NCI-H2171 treated with DMSO at 0.1 percent for 48 hours (cell line): ENCODE results near the gene TMEM126A.
"Not testable (repeated sequence)": the region's sequence is repeated elsewhere in the genome, so short reads cannot be mapped to it uniquely, and the experiment has no call there.

Experiments used
- DNase-seq: peaks from one replicate; lab custom pipeline; 2025; lab: John Stamatoyannopoulos, UW

Gene TMEM126A

DNA sequence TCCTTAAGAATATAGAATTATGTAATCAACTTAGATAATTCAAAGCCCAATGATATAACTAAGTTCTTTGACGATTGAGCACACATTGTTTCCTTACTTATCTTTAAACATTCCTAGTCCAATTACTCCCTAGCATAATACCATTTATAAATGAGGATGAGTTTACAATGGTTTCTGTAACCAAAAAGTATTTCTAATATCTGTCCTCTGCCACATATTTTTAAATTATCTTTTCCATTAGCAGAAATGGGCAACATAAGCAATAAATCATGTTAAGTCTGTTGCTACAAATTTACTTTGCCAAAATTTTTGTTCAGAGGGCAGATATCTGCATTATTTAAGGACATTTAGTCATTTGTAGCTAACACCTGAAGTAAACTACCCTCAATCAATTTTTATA lies 10.4 kb downstream of the TMEM126A start:
- DNase-seq: no peak

DNA sequence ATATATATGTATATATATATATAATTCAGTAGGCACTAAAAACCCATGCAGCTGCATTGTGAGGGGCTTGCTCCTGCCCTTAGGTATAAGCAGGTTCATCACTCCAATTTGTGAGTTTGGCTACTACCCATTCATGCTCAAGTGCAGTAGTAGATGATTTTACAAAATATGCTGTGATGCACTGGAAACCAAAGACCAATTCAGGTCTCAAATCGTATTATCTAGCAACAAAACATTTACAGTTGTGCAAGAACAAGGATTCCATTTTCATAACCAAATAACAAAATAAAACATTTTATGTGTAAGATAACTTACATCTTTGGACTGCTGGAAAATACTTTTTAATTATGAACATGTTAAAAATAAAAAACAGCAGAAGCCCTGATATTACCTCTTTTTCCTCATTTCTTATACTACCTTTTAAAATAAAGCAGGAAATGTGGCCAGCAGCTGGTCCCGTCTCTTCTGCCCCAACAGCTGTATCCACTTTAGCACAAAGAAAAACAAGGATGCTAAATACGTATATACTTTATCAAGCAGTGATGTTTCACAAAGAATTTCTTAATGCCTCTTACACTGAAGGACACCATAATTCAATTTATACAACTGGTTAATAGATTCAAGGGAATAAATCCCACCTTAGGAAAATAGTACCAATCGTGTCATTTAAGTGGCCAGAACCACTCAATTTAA lies 14.4 kb downstream of the TMEM126A start:
- DNase-seq: no peak

DNA sequence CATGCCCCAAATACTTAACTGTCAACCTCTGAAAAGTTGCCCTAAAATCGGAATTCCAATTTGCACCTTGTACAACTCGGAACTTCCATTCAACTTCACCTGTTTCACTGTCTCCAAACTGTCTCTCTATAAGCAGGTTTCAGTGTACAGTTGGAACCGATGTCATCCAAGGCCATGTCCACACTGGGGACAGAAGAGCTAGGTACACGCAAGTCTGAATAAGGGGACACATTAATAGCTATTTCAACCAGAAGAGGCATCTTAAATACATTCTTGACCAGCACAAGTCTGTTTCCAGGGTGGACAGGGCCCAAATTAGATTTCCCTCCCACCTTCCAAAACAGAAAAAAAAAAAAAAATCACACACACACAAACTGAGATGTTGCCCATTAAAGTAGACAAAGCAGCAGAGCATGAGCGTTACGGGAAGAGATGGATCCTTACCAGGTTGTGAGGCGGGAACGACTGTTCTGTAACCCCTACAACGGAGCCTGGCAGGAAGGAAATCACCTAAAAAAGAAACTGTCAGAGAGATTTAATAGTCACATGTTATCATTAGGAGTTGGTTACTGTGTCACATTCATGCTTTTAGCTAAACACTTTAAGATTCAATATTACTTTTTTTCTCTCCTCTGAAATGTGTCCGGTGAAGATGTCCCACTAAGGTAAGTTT lies 15.4 kb downstream of the TMEM126A start:
- DNase-seq: peak; percentile 49

DNA sequence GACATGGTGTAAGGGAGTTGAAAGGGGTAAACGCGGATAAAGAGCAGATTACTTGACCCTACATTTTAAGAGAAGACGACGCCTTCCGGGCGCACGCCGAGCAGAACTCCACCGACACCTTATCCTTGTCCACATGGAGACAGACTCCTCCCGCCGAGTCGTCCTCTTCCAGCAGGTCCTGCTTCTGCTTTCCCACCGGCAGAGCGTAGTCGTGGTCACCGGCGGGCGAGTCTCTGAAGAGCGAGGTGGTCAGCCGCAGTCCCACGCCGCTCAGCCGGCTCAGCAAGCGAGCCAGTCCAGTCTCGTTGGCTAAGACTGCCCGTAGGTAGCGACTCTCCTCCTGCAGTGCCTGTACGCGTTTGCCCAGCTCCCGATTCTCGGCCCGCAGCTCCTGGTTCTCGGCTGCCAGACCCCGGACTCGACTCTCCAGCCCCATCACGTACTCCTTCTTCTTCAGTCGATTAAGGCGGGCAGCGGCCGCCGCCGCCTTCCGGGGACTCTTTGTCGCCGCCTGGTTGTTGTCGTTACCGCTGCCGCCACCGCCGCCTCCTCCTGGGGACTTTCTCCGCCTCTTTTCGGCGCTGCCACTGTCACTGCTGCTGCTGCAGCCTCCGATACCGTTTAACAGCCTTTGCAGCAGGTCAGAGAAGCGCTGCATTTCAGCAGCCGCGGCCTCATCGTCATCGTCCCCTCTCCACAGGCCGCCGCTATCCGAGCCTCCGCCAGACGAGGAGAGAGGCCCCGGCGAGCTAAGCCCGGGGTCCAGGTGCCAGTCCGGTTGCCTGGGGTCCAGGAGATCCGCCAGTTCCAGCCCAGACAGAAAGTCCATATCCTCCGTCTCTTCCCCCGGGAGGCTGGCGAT lies 16.2 kb downstream of the TMEM126A start:
- peak; percentile 93 for DNase-seq

DNA sequence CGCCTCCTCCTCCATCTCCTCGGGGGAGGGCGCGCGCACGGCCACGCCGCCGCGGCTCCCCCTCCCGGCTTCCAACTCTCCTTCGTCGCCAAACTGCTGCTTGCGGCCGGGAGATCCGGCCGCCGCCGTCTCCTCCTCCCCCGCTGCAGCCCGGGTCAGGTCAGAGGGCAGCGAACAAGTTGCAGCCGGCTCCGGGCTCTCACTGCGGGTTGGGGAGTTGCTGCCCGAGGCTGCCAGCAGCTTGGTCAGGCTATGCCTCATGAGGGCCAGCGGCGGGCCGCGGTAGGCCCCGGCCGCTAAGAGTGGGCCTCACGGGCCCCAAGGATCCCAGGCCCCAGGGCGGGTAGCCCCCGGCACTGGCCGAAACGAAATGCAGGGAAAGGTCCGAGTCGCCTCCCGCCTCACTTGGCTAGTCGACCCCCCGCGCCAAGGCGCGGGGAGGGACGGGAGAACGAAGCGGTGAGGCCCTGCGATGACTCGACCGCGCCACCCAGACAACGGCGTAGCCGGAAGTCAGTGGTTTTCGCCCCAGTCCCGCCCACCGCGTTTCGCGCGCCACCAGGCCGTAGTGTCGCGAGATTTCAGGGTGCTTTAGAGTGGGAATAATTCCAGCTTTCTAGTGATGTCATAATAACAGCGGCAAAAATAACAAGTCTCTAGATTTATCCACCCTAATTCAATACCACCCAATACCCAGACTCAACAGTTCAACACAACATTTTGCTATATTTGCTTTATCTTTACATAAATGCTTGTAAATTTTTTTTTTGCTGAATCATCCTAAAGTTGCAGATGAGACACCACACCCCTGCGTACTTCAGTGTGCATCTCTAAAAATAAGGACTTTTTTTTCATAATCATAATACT lies 17.1 kb downstream of the TMEM126A start, which contains the start of gene CREBZF:
CREBZF (minus strand) TSS at position 515 of the 867 bp plus-strand sequence; CDS start at position 261, 254 bp downstream.
- DNase-seq: peak; percentile 100

DNA sequence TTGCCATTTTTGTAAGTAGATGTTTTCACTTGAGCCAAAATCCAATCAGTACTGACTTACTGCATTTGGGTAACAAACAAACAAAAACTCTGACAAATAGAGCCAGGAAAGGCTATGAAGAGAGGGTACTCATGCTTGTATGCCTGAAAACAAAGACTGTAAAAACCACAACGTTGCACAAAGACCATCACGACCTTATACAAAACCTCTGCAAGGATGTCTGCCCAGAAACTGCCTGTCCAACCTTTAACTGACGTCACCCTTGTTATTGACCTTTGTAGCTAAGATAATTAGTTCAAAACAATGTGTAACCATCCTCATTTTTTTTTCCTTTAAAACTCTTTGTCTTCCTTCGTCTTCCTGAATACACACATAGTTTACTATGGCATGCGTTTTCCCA lies 18.0 kb downstream of the TMEM126A start:
- DNase-seq: no peak

DNA sequence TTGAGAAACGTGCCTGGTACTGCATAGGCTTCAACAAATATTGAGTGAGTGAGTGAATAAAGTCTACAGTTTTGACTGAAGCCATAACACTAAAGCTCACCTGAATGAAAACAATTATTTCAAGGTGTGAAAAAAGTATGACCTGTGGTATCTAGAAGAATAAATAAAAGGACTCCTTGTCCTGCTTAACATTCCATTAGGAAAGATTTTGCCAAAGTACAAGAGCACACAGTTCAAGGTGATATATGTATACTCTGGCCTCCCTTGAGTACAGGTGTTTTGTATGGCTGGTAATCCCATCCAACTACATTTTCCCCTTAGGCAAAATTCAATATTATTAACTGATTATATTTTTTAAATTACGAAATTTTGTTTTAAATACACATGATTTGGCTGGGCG lies 18.9 kb downstream of the TMEM126A start:
- DNase-seq: no peak

DNA sequence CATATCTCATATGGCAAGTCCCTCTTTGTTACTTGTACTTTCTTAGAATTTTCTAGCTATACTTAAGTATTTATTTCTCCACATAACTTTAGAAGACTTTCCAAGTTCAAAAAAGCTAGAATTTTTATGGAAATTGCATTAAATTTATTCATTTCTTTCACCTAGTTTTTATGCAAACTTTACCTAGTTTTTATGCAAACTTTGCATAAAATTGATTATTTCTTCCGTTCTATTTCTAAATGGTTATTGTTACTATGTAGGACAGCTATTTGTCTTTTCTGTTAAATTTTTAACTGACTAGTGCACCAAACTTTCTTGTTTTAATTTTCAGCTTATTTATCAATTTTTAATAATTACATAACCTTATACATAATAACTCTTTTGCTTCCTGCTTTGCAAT lies 20.4 kb downstream of the TMEM126A start:
- no peak for DNase-seq

DNA sequence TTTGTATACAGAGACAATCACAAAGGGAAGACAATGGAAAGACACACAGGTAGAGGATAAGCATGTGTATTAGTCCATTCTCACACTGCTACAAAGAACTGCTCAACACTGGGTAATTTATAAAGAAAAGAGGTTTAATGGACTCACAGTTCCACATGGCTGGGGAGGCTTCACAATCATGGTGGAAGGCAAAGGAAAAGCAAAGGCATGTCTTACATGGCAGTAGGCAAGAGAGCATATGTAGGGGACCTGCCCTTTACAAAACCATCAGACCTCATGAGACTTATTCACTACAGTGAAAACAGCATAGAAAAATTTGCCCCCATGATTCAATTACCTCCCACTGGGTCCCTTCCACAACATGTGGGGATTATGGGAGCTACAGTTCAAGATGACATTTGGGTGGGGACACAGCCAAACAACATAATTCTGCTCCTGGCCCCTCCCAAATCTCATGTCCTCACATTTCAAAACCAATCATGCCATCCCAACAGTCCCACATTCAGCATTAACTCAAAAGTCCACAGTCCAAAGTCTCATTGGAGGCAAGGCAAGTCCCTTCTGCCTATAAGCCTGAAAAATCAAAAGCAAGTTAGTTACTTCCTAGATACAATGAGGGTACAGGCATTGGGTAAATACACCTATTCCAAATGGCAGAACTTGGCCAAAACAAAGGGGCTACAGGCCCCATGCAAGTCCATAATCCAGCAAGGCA lies 23.3 kb downstream of the TMEM126A start:
- not testable (repeated sequence) for DNase-seq

DNA sequence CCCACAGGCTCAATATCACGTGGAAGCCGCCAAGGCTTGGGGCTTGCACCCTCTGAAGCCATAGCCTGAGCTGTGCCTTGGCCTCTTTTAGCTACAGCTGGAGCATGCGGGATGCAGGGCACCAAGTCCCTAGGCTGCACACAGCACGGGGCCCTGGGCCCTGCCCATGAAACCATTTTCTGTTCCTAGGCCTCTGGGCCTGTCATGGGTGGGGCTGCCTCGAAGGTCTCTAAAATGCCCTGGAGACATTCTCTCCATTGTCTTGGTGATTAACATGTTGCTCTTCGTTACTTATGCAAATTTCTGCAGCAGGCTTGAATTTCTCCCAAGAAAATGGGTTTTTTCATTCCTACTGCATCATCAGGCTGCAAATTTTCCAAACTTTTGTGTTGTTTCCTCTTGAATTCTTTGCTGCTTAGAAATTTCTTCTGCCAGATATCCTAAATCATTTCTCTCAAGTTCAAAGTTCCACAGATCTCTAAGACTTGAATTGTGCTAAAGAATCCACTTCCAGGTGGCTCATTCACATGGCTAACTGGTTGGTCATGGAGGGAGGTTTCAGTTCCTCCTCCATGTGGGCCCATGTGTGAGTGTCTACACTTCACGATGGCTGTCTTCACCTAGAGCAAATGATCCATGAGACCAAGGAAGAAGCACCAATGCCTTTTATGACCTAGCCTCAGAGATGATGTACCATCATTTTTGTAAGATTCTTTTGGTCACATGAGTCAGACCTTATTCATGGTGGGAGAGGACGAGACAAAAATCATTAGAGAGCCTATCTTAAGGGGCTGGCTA lies 24.5 kb downstream of the TMEM126A start:
- no peak for DNase-seq

DNA sequence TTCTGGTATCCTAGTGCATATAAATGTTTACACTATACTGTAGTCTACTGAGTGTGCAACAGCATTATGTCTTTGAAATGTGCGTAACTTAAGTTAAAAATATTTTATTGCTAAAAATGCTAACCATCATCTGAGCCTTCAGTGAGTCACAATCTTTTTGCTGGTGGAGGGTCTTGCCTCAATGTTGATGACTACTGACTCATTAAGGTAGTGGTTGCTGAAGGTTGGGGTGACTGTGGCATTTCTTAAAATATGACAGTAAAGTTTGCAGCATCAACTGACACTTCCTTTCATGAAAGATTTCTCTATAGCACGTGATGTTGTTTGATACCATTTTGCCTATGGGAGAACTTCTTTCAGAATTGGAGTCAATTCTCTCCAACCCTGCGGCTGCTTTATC lies 25.6 kb downstream of the TMEM126A start:
- no peak for DNase-seq

DNA sequence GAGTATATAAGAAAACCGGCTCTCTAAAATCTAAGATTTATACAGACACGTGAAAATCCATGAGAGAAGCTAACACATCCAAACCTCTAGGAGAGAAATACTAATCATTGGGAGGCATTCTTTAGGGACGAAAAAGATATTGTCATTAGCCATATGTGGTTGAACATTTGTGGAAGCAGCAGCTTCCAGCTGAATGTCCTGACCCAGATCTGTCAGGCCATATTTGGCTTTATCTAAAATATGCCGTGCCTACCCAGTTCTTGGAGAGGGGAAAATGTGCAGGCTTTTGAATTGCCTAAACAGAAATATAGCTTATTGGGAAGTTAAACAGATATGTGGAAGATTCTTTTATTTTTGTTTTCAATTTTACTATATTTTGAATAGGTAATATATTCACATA lies 31.8 kb downstream of the TMEM126A start:
- no peak for DNase-seq

DNA sequence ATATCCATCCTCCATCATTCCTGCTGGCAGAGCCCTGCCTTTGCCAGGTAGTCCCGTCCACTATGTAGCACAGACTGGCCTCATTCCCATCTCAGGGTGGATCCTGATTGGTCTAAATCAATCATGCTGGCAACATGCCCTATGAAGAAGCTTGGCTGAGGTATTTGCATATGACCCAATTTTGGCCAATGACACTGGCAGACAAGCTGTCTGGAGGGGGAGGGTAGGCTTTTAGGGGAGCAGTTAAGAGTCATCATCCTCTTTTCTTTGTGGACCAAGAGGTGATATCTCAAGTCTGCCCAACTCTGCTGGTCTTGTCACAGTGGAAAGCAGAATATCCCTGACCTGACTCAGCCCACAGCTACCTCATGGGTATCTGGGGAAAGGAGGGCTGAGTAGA lies 33.1 kb downstream of the TMEM126A start:
- DNase-seq: no peak

DNA sequence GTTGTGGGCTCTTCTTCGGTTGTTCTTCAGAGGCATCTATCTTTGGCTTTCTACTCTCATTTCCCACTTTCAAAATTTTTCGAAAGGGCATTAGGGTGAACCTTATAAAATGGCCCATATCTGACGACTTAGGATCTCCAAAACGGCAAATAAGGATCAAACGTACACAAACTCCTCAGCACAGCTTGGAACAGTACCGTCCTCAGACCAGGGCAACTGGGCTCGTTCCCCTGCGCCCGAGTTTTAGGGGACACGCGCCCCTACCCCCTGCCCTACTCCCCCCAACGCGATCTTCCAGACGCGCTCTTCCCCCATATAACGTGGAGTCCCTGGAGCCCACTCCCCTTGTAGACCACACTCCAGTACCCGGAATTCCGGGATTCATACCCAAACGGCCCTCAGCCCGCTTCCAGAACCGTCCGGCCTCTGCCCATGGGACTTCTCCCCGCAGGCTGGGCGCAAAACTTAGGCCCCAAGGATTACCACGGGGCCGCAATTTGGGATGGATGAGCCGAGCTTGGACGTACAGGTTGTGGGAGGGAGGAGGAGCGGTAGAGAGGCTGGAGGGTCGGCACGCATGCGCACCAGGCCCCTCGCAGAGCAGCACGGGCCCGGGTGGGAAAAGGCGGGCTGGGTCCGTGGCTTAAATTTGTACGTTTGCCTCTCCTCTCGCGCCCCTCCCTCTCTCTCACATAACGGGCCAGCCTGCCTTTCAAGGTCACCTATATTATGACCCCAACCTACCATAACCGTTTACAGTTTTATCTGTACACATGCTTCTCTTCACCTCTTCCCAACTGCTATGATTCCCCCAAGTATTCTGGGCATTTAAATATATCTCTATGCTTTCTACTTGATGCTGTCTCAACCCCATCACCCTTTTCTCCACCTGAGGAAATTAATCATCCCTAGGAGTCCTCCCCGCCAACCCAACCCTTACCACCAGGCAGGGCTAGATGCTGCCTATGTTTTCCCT lies 34.9 kb downstream of the TMEM126A start:
- DNase-seq: peak; percentile 84

DNA sequence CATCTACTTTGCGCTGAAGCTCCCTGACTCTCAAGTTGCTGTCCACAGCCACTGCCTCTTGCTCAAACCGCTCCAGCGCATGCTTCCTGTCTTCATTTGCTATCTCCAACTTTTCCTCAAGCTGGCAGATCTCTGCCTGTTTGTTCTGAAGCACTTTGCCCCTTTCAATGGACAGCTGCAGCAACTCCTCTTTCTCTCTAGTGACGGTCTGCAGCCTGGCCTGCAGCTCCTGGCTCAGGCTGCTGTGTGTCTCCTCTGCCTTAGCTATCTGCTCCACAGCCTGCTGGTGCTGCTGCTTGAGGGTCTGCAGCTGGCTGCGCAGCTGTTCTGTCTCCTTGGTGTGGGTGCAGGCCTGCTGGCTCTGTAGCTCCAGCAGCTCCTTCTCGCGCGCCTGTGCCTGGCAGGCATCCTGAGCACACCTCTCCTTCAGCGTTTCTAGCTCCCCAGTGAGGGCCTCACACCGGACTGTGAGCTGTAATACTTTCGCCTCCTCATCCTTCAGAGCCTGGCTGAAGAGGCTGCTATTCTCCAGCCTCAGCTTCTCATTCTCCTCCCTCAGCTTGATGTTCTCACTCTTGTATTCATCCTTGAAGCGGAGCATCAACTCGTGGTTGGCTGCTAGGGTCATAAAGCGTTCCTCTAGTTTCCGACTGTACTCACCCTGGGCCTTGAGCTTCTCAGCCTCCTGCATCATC lies 37.5 kb downstream of the TMEM126A start:
- DNase-seq: peak; percentile 35

DNA sequence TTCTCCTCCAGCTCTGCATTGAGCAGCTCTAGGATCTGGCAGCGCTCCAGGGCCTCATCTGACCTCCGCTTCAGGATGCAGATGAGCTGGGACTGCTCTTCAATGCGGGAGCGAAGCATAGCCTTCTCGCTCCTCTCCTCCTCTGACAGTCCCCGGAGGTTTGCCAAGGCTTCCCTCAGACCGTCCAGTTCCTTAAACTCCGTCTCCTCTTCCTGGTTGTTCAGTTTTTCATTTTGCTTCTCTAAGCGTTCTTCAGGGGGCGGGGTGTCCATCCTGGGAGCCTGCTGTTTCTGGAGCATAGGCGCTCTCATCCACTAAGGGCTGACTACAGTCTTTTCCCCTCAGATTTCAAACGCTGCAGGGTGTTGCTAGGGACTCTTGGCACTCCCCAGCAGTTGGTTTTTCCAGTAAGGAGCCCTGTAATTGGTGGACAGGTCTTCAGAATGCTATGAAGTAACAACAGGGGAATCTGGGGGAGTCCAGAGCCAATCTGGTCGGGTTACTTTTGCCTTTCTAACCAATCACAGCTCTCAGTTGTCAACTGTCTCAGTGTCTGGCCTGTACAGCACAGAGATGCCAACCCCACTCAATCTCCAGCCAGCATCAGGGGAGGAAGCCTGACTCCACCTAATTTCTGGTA lies 38.2 kb downstream of the TMEM126A start, which contains the start of gene CCDC89:
CCDC89 (minus strand) TSS at position 376 of the 640 bp plus-strand sequence; CDS start at position 311, 65 bp downstream.
- DNase-seq: peak; percentile 36

DNA sequence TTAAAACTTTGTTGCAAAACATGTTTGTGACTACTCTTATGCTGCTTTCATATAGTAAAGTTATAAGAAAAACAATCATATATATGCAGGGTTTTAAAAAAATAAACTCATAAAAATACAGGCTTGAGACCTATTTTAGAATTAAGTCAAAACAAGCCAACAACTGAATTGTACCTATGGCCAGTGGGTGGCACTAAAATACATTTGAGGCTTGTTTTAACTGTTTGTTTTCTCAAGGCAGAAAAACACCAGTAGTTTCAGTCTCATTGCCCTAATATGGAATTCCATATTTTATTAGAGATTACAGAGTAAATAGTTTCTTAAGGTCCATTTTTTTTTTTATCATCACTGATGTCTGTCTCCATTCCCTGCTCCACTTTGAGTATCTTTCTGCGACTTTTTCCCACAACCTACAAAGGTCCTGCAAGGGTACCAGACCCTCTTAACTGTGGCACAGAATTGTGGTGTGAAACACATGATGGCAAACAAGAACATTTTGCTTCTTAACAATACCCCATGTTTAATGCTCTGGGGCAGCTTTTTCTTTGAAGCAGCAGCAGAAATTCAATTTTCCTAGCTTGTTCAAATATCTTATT lies 46.7 kb downstream of the TMEM126A start:
- DNase-seq: peak; percentile 59
